NCI-H82 (cell line): ENCODE measurements around the gene RFFL.

Experiments
- DNase-seq: peaks from one replicate; lab custom pipeline; 2025; lab: John Stamatoyannopoulos, UW

RFFL gene

DNA sequence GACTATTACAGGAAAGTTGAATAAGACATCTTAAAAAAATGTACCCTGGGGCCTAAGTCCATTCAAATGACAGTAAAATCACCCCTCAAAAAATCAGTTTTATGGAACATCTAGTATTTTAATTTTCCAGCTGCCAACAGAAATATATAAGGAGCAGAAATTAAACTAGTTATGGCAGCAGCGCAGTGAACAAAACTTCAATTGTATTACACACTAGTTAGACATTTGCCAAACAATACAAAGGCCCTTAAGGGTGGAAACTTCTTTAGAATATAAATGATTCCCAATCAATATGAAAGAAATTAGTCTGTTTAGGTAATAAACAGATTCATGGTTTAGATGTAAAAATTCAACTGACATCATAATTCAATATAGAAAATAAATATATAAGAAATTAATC, 18.1 kb upstream of the RFFL start:
- DNase-seq, result no peak

DNA sequence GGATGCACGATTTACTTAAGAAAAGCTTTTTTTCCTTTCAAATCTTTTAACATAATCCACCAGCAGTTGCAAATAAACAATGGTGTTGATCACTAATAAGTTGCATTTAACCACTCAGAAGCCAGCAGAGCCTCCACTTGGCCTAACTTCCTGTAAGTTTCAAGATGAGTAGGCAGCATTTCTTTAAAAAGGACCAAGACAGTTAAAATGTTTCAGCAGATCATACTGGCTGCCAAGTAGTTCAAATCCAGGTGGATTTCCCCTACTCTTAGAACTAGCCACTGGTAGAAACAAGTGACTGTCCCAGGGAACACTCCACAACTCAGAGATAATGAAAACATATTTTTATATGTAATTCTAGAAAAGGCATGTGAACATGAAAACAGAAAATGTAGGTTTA, 17.0 kb upstream of the RFFL start:
- DNase-seq, result no peak

- no peak for DNase-seq
These were observed 16.3 kb upstream of the RFFL start for GRCh38 chr17:35079547-35080423.

GRCh38 chr17:35076874-35077273, 13.4 kb upstream of the RFFL start:
- DNase-seq, result no peak

DNA sequence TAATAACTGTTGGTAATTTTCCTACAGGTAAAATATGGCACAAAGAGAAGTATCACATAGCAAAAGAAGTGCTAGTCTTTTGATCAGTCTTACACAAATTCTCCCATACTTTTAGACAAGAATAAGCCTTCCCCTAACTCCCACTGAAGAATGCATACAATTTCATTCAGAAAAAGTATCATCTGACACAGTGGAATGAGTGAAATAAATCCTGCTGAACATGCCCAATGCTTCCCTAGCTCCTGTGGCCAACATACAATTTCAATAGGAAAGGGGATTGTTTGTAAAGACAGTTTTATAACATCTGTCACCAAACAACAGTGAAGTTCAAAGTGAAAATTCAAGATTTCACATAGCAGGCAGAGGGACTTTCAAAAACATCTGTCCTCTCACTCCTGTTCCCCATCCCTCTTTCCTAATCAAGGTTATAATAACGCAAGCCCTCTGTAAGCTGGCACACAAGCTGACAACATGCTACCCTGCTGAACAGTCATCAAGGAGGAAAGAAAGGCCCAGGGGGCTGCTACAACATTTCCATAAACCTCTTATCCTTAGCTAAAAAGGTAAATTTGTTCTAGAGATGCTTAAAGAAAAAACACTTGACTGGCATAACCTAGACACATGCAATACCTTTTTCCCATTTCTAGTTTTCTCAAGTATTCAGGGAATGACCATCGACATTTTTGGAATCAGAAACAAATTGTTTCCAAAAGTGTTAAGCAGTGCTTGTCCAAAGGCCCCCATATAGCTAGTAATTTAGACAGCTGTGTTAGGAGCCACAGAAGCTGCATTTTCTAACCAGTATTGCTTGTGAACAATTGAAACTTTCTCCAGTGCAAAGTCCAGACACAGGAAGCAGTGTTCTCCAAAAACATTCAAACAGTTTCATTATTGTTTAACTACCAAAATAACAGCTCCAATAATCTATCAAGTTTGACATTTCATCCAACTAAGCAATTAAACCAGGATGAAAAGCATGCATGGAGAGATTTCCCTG, 11.5 kb upstream of the RFFL start:
- DNase-seq, result no peak

GRCh38 chr17:35073991-35074627, 10.6 kb upstream of the RFFL start:
- no peak for DNase-seq

- DNase-seq, result no peak
These were observed 9.8 kb upstream of the RFFL start for GRCh38 chr17:35073183-35073790.

- no peak for DNase-seq
These were observed 5.8 kb upstream of the RFFL start for GRCh38 chr17:35069311-35069710.

DNA sequence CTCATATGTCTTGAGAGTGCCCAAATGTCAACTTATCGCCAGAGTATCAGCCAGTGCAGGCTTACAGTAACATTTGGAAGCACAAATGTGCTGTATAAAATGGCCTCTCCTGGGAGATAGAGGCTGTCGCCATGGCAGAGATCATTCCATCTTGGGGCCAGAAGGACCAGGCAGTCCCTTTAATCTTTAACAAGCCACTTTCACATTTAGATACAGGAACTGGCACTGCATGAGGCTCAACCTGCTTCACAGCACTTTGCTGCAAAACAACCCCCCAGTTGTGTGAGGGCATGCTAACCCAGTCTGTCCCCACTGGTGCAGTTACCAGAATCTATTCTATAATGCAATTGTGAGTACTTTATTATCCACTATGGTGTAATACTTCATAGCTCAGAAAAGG, 4.7 kb upstream of the RFFL start:
- DNase-seq, result no peak

DNA sequence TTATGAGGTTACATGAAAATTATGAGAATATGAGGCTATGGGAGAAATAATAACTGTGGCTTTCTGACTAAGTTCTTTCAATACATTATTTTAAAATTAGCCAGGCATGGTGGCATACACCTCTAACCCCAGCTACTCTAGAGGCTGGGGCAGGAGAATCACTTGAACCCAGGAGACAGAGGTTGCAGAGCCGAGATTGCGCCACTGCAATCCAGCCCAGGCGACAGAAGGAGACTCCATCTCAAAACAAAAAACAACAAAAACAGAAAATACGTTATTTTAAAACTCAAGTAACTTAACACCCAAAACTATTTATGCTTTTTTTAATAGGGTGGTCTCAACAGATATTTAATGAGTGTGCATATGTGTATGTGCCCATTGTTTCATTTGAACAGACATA, 2.4 kb upstream of the RFFL start:
- no peak for DNase-seq

DNA sequence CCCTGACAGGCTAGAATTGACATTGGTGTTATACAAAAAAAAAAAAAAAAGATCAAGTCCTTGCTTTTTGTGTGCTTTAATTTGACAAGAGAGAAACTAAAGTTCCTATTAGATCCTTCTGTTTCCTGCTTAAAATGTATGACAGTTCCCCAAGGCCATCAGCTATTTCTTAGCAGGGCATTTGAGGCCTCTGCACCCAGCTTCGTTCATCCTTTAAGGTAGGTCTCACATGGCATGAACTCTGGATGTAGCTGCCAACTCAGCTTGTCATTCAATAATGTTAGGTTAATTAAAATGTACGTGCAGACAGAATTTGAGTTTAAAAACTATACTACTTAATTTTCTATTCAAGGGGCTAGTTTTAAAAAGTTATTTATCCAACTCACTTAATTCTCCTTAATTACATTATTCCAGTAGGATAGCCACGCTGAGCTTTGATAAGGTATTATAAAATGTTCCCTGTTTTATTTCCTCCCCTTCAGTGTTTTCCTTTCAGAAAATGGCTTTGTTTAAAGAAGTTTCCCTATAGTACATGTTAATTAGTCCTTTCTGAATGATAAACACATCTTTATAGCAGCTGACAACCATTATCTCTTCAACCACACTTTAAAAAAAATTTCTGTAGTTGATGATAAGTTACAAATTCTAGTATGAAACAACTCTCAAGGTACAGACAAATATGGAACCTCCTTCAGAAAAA, 1.2 kb upstream of the RFFL start:
- no peak for DNase-seq

DNA sequence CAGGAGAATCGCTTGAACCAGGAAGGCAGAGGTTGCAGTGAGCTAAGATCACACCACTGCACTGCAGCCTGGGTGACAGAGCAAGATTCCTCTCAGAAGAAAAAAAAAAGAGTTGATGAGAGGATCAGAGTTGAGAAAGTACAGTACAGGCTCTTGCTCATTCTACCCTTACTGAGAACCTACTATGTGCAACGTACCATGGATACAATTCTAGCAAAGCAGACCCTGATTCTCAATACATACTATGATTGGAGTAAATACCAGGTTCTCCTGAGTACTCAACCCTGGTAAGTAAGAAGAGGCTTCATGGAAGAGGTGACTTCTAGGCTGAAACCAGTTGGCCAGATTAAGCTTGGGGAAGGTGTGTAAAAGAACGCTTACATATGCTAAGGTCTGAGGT, 1.2 kb downstream of the RFFL start:
- no peak for DNase-seq

DNA sequence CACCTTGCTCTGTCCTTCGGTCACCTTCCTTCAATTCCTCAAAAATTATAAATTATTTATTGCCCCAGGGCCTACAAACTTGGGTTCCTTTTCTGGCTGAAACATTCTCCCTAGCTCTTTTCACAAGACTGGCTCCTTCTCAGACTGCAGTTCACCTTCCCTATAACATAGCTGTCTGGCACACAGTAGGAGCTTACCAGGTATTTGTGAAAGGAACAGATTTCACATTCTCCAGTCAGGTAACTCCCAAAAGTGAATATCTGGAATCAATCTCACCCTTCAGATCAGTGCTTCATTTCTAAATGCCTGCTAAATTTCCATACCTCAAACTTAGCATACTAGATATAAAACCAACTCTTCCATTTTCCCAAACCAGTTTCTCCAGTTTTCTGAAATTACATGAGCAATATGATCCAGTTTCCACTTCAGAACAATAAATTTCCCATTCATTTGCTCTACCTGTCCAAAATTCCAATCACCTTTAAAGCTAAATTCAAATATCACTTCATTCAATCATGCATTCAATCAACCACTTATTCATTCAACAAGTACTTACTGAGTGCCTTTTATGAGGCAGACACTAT, 6.1 kb downstream of the RFFL start:
- DNase-seq, result no peak

DNA sequence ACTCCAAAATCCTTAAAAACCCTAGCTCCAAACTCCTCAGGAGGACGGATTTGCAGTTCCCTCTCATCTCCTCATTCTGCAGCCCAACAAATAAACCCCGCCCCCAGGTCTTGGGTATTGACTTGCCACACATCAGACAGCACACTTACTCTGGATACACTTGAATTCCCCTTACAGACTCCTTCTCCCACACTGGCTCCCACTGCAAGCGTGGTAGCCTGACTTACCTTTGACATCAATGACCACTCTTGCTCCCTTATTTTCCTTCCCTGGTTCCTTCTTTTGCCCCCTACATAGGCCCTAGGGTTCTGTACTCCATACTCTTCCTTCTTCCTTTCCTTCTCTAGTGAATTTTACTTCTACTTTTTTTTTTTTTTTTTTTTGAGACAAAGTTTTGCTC, 7.5 kb downstream of the RFFL start:
- DNase-seq, result no peak

GRCh38 chr17:35053204-35053603, 10.3 kb downstream of the RFFL start:
- DNase-seq, result no peak

- DNase-seq, result no peak
These were observed 10.7 kb downstream of the RFFL start for GRCh38 chr17:35052780-35053179.

DNA sequence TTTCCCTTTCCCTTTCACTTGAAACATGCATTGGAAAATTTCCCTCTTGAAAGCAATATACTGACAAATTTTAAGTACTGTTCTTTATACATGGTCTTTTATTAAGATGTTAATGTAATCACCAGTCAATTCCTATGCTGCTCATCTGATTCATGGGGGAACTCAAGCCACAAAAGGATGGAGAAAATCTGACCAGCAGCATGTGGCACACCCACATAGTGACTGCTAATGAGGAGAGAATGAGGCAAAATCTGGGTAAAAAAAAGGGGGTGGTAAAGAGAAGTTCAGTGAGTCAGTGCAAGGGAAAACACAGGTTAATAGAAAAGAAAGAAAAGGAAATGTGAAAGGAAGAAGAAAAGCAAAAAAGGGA, 11.3 kb downstream of the RFFL start:
- DNase-seq, result no peak

DNA sequence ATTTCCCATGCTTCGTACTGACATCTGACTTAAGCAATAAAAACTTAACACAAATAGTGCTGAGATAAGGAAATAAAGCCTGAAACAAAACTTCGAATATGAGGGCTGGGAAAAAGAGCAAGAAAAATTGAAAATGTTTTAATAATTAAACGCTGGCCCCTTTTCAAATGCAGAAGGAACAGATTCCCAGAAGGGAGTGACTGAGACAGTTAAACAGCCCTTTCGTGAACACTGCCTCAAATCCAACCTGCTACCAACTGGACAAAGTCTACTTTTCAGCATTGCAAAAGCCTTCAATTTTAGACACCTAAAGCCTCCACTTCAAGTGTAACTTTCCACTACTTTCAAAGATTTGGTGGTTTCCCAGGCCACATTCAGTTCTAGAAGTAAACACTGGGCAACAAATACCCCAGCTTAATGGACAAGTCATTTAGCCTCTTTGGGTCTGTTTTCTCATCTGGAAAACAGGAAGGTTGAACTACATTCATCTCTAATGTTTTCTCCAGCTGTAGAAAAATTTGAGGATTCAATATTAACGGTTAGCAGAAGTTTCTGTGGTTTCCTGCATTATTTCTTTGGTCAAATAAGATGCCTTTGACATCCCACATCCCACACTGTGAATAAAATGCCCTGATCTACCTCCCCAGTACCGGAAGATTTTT, 11.8 kb downstream of the RFFL start:
- DNase-seq, result no peak

DNA sequence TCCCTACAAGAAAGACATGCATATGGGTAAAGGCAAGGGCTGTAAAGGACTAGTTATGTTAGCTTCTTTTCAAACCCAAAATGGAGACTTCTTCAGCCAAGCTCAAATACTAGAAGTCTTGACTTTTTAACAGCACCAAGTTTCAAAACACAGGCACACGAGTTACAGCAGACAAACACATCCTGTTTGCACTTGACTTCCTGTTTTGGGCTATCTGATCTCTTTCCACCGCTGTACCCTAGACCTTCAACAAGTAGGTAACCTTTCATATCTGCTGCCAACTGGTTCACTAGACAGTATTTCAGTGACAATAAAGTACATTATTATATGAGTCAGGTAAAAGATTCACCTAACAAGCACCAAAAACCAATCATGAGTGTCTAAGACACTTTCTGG, 12.3 kb downstream of the RFFL start:
- DNase-seq, result no peak

DNA sequence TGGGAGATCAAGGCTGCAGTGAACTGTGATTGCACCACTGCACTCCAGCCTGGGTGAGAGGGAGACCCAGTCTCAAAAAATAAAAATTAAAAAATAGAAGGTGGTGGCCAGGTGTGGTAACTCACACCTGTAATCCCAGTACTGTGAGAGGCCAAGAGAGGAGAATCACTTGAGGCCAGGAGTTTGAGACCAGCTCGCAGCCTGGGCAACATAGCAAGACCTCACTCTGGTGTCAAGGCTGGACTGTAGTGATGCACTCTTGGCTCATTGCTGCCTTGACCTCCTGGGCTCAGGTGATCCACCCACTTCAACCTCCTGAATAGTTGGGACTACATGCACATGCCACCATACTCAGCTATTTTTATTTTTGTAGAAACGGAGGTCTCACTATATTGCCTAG, 13.3 kb downstream of the RFFL start:
- DNase-seq, result no peak
